NCI-H2227 treated with DMSO at 0.1 percent for 48 hours (cell line): ENCODE results near the gene TNFAIP8L3.
"Not testable (repeated sequence)": the region's sequence is repeated elsewhere in the genome, so short reads cannot be mapped to it uniquely, and the experiment has no call there.

ENCODE experiments used
- DNase-seq: peaks from one replicate; lab custom pipeline; 2025; lab: John Stamatoyannopoulos, UW

The TNFAIP8L3 gene

DNA sequence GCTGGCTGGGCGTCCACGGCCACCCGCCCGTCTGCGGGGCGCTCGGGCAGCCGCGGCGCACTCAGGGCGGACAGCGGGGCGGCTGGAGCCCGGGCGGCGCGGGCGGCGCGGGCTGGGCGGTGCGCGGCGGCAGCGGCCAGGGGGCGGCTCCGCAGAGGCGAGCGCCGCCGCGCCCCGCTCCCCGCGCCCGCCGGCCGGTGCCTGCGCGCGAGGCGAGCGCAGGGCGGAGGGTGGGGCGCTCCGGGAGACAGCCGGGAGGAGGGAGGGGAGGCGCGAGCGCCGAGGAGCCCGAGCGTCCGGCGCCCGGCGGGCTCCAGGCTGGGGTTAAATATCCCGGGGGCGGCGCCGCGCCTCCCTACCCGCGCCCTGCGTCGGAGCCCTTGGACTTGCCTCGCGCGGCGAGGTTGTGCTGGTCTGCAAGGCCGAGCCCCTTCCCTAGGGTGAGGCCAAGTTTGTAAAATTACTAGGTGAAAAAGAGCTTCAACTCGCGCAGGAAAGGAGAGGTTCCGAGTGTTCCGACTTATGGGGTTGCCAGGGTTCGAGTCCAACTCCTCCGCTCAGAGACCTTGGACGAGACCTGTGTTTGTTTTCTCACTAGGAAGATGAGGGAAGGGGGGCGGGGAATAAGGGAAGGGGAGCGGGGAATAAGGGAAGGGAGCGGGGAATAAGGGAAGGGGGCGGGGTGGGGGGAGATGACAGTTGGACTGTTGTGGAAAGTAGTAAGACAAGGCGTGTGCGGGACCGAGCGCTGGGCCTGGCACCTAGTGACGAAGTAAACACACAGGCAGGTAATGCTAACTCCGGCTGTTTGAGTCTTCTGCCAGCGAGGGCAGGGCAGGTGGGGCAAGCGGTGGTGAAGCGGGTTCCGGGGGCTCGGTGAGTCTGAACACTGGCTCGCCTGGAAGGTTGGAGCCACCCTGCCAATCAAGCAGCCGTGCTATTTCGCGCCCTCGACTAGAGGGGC, at the start of gene TNFAIP8L3:
TNFAIP8L3 (minus strand) TSS at position 301 of the 964 bp plus-strand sequence. CDS start 311 bp downstream, outside the sequence.
- no peak for DNase-seq

GRCh38 chr15:51144021-51144532, 49.4 kb upstream of the TNFAIP8L3 start:
- DNase-seq, result no peak

DNA sequence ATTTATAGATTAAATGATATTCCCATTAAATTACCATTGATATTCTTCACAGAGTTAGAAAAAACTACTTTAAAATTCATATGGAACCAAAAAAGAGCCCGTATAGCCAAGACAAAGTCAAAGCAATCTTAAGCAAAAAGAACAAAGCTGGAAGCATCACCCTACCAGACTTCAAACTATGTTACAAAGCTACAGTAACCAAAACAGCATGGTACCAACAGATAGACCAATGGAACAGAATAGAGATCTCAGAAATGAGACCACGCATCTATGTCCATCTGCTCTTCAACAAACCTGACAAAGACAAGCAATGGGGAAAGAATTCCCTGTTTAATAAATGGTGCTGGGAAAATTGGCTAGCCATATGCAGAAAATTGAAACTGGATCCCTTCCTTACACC, 45.6 kb upstream of the TNFAIP8L3 start:
- DNase-seq, result not testable (repeated sequence)

GRCh38 chr15:51139091-51139490, 44.4 kb upstream of the TNFAIP8L3 start:
- no peak for DNase-seq

DNA sequence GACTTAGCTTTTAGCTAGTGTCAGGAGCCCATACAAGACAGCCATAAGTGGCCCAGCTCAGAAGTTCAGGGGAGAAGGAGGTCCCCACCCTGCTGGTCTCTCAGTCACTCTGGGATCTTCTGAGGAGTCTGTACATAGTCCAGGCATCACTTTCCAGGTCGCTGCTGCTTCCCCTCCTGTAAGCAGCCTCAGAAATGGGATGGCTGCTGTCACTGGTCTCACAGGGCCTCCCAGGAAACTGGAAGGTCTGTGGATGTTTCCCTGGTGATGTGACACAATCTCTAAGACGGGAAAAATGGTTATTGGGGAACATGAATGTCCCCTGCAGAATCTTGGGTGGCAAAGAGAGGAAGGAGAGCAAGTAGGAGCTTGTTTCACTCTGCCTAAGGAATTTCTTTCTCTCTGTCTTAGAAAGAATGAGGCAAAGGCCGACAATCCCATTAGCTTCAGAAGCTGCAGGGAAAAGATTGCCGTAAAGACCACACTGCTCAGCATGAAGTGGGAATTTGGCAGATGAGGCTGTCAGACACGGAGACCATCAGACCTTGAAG, 43.2 kb upstream of the TNFAIP8L3 start:
- DNase-seq, result no peak

DNA sequence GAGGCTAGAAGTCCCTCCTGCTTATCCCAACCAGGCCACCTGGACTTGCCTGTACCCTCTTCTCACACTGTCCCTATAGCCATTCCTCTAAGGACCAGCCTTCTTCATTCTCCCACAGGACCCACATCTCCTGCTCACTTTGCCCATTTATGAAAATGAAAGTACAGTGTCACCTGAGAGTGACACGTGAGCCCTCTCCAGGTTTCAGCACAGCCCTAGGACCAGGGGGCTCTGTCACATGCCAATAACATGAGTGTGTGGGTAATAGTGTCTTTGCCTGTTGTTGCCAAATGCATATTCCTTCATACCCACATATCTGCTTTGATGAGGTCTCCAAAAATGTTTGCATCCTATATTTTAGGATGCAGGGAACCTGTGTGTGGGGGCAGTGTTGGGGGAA, 42.3 kb upstream of the TNFAIP8L3 start:
- no peak for DNase-seq

DNA sequence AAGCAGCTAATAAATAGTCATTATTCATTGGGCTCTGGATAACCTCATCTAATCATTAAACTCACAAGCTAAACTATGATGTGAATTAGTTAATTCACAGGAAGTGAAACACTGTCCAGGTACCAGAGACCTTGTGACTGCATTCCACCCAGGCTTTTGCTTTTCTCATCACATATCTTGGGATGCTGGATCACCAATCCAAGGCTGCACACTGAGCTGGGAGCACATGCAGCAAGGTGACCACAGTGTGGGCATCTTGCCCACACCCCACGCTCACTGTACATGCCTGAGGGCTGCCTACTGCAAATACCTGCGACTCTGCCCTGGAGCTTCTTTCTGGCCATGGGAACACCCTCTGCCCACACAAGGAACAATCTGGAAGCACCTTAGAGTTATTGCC, 40.6 kb upstream of the TNFAIP8L3 start:
- DNase-seq, result no peak

DNA sequence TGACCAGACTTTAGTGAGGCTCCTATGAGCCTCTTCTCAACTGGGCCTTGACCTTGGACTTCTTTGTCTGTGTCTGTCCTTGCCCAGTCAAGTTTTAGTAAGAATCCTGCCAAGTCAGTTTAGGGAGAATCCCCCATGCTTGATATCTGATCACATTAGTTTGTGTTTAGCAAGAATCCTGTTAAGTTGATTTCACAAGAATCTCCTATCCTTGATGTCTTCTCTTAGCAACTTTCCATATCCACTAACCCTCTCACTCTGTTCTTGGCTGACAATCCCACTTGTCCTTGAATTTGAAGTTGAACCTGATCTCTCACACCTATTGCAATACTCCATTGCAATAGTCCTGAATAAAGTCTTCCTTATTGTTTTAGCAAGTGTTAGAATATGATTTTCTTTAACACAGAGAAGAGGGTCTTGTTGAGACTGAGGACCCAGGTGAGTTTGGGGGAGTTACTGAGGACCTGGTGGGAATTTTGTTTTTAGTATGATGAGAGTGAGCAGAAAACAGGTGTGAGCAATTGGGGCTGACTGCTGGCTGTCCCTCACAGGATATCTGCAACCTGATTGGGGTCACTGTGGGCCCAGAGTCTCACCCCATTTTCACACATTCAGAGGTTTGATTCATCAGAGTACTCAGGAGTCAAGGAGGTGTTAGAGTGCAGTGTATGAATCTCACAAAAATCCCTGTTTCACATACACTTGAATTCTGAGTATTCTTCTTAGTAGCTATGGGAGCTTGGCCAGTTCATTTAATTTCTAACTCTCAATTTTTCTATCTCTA, 39.9 kb upstream of the TNFAIP8L3 start:
- no peak for DNase-seq

GRCh38 chr15:51133140-51133765, 38.5 kb upstream of the TNFAIP8L3 start:
- DNase-seq, result no peak

DNA sequence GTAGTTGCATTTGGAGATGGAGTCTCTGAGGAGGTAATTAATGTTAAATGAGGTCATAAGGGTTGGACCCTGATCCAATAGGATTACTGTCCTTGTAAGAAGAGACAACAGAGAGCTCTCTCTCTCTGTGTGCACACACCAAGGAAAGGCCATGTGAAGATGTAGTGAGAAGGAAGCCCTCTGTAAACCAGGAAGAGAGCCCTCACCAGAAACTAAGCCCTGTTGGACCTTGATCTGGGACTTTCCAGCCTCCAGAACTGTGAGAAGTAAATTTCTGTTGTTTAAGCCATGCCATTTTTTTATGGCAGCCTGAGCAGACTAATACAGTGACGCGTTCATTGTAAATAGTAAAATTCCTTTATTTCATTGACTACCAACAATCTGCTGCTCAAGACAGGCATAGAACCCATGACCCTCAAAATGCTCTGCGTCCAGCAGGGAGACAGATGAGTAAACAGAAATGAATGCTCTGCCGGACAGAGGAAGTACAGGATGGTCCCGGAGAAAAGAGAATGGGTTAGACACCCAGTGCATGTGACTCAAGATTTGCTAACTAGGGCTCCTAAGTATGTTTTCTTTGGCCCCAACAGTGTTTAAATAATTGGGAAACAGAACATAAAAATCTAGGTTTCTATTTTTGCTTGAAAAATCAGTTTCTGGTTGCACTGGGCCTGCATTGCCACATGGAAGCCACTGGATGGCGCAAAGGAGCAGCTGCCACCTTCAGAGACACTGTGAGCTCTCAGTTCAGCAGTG, 37.9 kb upstream of the TNFAIP8L3 start:
- peak; percentile 4 for DNase-seq

DNA sequence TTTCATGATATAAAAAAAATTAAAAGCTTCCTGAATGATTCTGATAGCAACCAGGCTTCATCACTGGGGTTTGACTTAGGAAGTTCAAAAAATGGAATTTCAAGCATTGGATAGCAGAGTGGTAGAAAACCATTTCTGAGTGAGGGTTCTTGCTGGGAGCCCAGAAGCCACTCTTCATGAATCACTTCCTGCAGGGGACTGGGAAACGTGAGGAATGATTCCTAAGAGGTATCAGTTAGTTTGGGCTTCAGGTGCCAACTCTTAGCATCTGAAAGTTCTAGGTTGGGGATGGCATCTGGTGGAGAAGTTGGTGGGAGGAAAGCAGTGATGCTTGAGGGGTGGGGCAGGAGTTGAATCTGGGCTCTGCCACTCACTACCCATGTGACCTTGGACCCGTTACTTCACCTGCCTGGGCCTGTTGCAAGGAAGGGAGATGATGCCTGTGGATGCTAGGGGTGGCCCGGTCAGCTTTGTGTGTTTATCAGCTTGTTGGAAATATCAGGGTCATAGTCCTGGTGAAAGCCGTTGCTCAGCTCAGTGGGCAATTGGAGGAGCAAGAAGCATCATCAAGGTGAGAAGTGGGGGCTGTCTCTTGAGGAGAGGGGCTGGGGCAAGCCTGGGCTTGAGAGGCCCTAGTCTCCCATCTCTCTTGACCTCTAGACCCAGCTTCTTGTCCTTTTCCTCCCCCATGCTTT, 37.0 kb upstream of the TNFAIP8L3 start:
- DNase-seq, result no peak

- DNase-seq, result no peak
Measured at GRCh38 chr15:51130344-51130743, 35.6 kb upstream of the TNFAIP8L3 start.

- DNase-seq, result peak; percentile 66
Measured at GRCh38 chr15:51129535-51130188, 35.0 kb upstream of the TNFAIP8L3 start.

DNA sequence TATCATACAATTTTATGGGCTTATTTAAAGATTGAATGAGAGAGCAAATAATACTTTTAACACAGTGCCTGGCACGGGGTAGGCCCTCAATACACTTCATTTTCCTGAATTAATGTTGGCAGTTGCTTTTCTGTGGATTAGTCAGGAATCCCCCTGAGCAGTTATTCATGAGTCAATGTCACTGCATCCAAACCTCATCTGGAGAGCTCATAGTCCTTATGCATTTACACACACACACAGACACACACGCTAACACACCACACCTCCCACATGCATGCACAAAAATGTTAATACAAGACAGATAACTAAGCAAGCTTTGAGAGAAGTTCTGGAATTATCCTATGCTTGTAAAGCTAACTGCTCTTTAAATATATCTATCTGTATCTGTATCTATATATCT, 34.0 kb upstream of the TNFAIP8L3 start:
- no peak for DNase-seq

DNA sequence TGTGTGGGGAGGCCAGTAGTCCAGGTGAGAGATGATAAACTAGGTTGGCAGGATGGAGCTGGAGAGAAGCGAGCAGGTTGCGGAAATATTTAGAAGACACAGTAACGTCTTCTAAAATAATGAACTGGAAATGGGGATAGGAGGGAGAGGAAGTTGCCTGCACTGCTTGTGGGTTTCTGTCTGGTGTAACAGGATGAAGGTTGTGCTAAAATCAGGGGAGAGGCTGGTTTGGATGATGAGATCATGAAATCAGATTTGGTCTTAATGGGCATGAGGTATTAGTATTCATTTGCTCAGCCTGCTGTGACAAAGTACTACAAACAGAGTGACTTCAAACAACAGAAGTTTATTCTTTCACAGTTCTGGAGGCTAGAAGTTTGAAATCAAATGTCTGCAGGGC, 32.1 kb upstream of the TNFAIP8L3 start:
- no peak for DNase-seq

- DNase-seq, result not testable (repeated sequence)
Measured at GRCh38 chr15:51123002-51123401, 28.3 kb upstream of the TNFAIP8L3 start.

DNA sequence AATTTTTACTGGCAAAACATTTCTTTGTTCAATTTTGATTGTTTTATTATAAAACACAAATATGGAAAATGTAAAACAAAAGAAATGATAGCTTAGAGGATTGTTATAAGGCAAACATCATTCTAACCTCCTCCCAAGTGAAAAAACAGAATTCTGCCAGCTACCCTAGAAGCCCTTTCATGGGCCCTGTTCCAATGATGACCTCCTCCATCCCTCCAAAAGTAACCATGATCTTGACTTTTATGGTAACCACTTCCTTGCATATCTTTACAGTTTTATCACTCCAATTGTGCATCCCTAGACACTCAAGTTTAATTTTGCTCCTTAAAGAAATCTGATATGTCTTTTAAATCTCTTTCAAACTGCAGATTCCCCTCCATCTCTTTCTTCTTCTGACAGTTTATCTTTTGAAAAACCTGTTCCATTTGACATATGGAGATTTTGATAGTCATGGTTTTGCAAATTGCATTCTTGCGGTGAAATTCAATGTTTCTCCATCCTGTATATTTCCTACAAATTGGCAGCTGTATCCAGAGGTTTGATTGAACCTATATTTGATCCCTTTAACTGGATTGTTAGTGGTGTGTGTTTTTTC, 27.0 kb upstream of the TNFAIP8L3 start:
- no peak for DNase-seq

GRCh38 chr15:51121118-51121517, 26.4 kb upstream of the TNFAIP8L3 start:
- no peak for DNase-seq

GRCh38 chr15:51119120-51119519, 24.4 kb upstream of the TNFAIP8L3 start:
- no peak for DNase-seq

DNA sequence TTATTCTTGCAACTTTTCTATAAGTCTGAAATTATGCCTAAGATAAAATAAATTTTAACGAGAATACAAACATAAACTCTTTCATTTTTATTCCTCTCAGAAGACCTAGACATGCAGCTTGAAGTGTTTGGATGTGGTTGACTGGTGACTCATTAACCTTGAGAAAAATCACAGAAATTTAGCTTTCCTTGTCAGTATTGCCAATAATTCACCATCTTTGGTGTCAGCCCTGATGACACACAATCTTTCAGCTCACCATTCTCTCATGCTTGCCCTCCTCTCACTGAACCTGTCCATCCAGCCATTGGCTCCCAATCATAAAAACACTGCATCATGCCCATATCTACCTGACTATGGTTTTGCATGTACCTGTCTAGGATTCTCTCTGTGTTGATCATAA, 22.6 kb upstream of the TNFAIP8L3 start:
- no peak for DNase-seq
